Measurements from ENCODE around the gene CCT8. TPM values are rescaled to one million over a fixed set of nuclear protein-coding genes. Genes with fewer than 3 reads are reported as not detected.

Gene CCT8
- total and polyA plus RNA-seq, 2 of the 8 experiments (the other 6 are each of a cell fraction or from before 2014, with no cell fraction given): 151 to 319 TPM

GRCh38 chr21:29121759-29122158, 48.3 kb upstream of the CCT8 start:
- Histone ChIP-seq H4K20me1 (replicated peaks in 1 of 2; ENCODE audit: control insufficient read depth in 1 of 2, insufficient read depth in 2 of 2, low read length in 2 of 2) (no peaks in the 10 kb centered on the region), H3K23ac (ENCODE audit: insufficient read length) (no peak overlapping the region), H3K14ac (ENCODE audit: insufficient read length) (no peak overlapping the region), H3K27ac (ENCODE audit: low read depth, low read length) (no peak overlapping the region), H2BK15ac (ENCODE audit: low read length) (no peak overlapping the region), H2BK120ac (replicated peaks; ENCODE audit: low read depth, low read length) (no peak overlapping the region), H3K56ac (replicated peaks; ENCODE audit: insufficient read length, low read depth, low read length) (no peak overlapping the region), H2BK20ac (ENCODE audit: low read length) (no peak overlapping the region), H3K4me2 (ENCODE audit: insufficient read depth in 1 of 2, low read depth in 2 of 2, low read length in 2 of 2) (no peak overlapping the region), H2BK12ac (ENCODE audit: low read depth, low read length) (no peak overlapping the region), H3K9me3 (ENCODE audit: insufficient read depth in 2 of 2, low read depth in 1 of 2, low read length in 1 of 2) (no peaks in the 10 kb centered on the region), H2AFZ (ENCODE audit: low read length) (no peak overlapping the region; the same call in 1 of the 2 replicates), H3K79me2 (ENCODE audit: control insufficient read depth in 1 of 2, insufficient read depth in 2 of 2, low read length in 2 of 2) (no peaks in the 10 kb centered on the region), H3K36me3 (ENCODE audit: control insufficient read depth in 2 of 4, insufficient read depth in 4 of 4, low read length in 3 of 4) (no peaks in the 10 kb centered on the region), H3K9ac (replicated peaks in 1 of 4; ENCODE audit: extremely low read depth in 1 of 4, low read depth in 3 of 4, low read length in 3 of 4) (no peak overlapping the region), H2AK5ac (ENCODE audit: low read depth, low read length) (no peak overlapping the region), H4K8ac (ENCODE audit: extremely low read depth, insufficient read depth, low read length) (no peak overlapping the region), H3K23me2 (ENCODE audit: low read depth, low read length) (no peaks in the 10 kb centered on the region), H3K18ac (ENCODE audit: extremely low read depth, low read length) (no peak overlapping the region), H3K4me1 (replicated peaks in 1 of 4; ENCODE audit: control insufficient read depth in 3 of 4, insufficient read depth in 4 of 4, low read length in 3 of 4) (no peaks in the 10 kb centered on the region), H3K79me1 (ENCODE audit: low read depth, low read length) (no peaks in the 10 kb centered on the region), H4K91ac (replicated peaks; ENCODE audit: insufficient read length, low read length) (no peak overlapping the region), H2BK5ac (ENCODE audit: low read depth, low read length) (no peak overlapping the region), H3K4ac (replicated peaks; ENCODE audit: insufficient read length, low read depth, low read length) (no peak overlapping the region), H3K27me3 (replicated peaks in 1 of 4; ENCODE audit: control insufficient read depth in 3 of 4, extremely low read depth in 1 of 4, insufficient read depth in 3 of 4, low read length in 3 of 4) (no peaks in the 10 kb centered on the region), H3K4me3 (ENCODE audit: extremely low read depth in 1 of 4, insufficient read depth in 2 of 4, low read depth in 3 of 4, low read length in 4 of 4) (no peak overlapping the region), H4K5ac (ENCODE audit: insufficient read length, low read depth, low read length) (no peak overlapping the region)
- ChIA-PET POLR2A (ENCODE audit: partially characterized antibody) (no interaction called here), CTCF (ENCODE audit: partially characterized antibody) (interaction anchor here (0.7 kb wide), 1 partner anchor 227 kb away, joined by 4 read pairs; no protein-coding TSS in a partner anchor)
- WGBS, 2 experiments (ENCODE audit: extremely low coverage in 1 of 2, insufficient coverage in 1 of 2, insufficient read length in 1 of 2, insufficient replicate concordance in 2 of 2, low coverage in 1 of 2, low lambda C conversion rate in 2 of 2, missing lambda C conversion rate in 1 of 2): 76% methylated on average over 1 of the region's 1 CpG; no CpG with 5 or more reads in 1 of the 2 experiments
- FAIRE-seq (no peak), DNase-seq (ENCODE audit: low read depth in 1 of 2, low spot score in 2 of 2) (no peak)
- TF ChIP-seq NRF1 (IDR thresholded peaks at IDR 0.05; ENCODE audit: low read depth, low read length) (no peak), NANOG (IDR thresholded peaks at IDR 0.05; ENCODE audit: insufficient read depth, low read depth, low read length, poor library complexity, severe bottlenecking) (no peak), SP4 (IDR thresholded peaks at IDR 0.05; ENCODE audit: low read length) (no peak), KDM4A (IDR thresholded peaks at IDR 0.05; ENCODE audit: low read depth, low read length, severe bottlenecking) (no peak), GABPA (IDR thresholded peaks at IDR 0.05; ENCODE audit: borderline replicate concordance, insufficient read depth, low read length) (no peak)
